Fibroblast of lung (primary cell): ENCODE measurements around the gene KIF16B. TPM values are rescaled to one million over a fixed set of nuclear protein-coding genes. Genes with fewer than 3 reads are reported as not detected.
A peak's percentile ranks its signal among the peaks of the same experiment; 100 is the strongest.
"Not testable (repeated sequence)": the region's sequence is repeated elsewhere in the genome, so short reads cannot be mapped to it uniquely, and the experiment has no call there.

Source experiments
- DNase-seq, 2 donors: peaks; one replicate each; pipeline versions ENCODE4 v3.0.0 to v3.0.0-alpha.2; 2010; ENCODE audit warnings: low read depth in 2 of 2
- H2AFZ ChIP-seq: 2 replicates; pipeline ENCODE4 v1.5.1; 2012; ENCODE audit warnings: low read length, control low read depth, inconsistent platforms
- H3K27ac ChIP-seq: 2 replicates; pipeline ENCODE4 v1.5.1; 2011; ENCODE audit warnings: low read length, control low read depth; ENCODE audit not compliant: insufficient read depth
- H3K27me3 ChIP-seq: 2 replicates; pipeline ENCODE4 v1.5.1; 2011; ENCODE audit warnings: mild to moderate bottlenecking, low read length; ENCODE audit not compliant: control insufficient read depth, insufficient read depth
- H3K36me3 ChIP-seq: 2 replicates; pipeline ENCODE4 v1.5.1; 2011; ENCODE audit warnings: low read length; ENCODE audit not compliant: control insufficient read depth, insufficient read depth
- H3K4me1 ChIP-seq: 2 replicates; pipeline ENCODE4 v1.5.1; 2011; ENCODE audit warnings: low read length; ENCODE audit not compliant: control insufficient read depth, insufficient read depth; ENCODE audit errors: extremely low read depth
- H3K4me2 ChIP-seq: 2 replicates; pipeline ENCODE4 v1.5.1; 2011; ENCODE audit warnings: low read length, control low read depth; ENCODE audit not compliant: insufficient read depth; ENCODE audit errors: extremely low read depth
- H3K4me3 ChIP-seq, 4 experiments: fragments of 200-600 bp in 1 of 4; sonication (generic) in 1 of 4; replicated peaks in 1 of 4; 2 replicates each; pipeline ENCODE4 v1.5.1; 2011 to 2016; ENCODE audit warnings: low read length in 4 of 4, low read depth in 3 of 4, mild to moderate bottlenecking in 3 of 4, control low read depth in 2 of 4, inconsistent platforms in 1 of 4, mixed read lengths in 1 of 4; ENCODE audit not compliant: insufficient read depth in 1 of 4; ENCODE audit errors: control extremely low read depth in 1 of 4
- H3K79me2 ChIP-seq: 2 replicates; pipeline ENCODE4 v1.5.1; 2012; ENCODE audit warnings: mild to moderate bottlenecking, low read length, inconsistent platforms; ENCODE audit not compliant: control insufficient read depth, insufficient read depth
- H3K9ac ChIP-seq: 2 replicates; pipeline ENCODE4 v1.5.1; 2011; ENCODE audit warnings: mild to moderate bottlenecking, low read length, control low read depth; ENCODE audit not compliant: insufficient read depth
- H3K9me3 ChIP-seq: 2 replicates; pipeline ENCODE4 v1.5.1; 2012; ENCODE audit warnings: low read depth, low read length; ENCODE audit not compliant: control insufficient read depth, insufficient read depth
- H4K20me1 ChIP-seq: 2 replicates; pipeline ENCODE4 v1.5.1; 2011; ENCODE audit warnings: low read length; ENCODE audit not compliant: control insufficient read depth, insufficient read depth; ENCODE audit errors: extremely low read depth
- EZH2 ChIP-seq: IDR thresholded peaks from 2 replicates; pipeline ENCODE4 v1.5.1; 2012; ENCODE audit warnings: low read length, control low read depth, mild to moderate bottlenecking; ENCODE audit errors: missing control alignments
- polyA plus RNA-seq, 2 donors: library from polyadenylated mRNA; depleted of rRNA in 1 of 2; stranded (reverse) in 1 of 2; unstranded in 1 of 2; fragments of >200 nt; gene quantifications; 2 replicates each; pipeline ENCODE4 v1.2.1, GENCODE V29; 2011 to 2012; ENCODE audit warnings: missing spikeins in 1 of 2
- total RNA-seq: library from RNA; depleted of rRNA; stranded (reverse); fragments of >200 nt; gene quantifications from 2 replicates; pipeline ENCODE4 v1.2.1, GENCODE V29; 2014
- TF ChIP-seq, protein P1 (sequence below), 2 donors: IDR thresholded peaks in 1 of 2; conservative IDR thresholded peaks in 1 of 2; 1 replicate in 1 of 2; 2 replicates in 1 of 2; pipeline ENCODE4 v1.5.1; 2011 to 2012; ENCODE audit warnings: low read length in 2 of 2, control low read depth in 1 of 2, inconsistent platforms in 1 of 2, low read depth in 1 of 2, mild to moderate bottlenecking in 1 of 2

The KIF16B gene
- total and polyA plus RNA-seq, 2 donors (not counting 1 experiment from before 2014, with no cell fraction given), result 7.7 to 17.3 TPM

DNA sequence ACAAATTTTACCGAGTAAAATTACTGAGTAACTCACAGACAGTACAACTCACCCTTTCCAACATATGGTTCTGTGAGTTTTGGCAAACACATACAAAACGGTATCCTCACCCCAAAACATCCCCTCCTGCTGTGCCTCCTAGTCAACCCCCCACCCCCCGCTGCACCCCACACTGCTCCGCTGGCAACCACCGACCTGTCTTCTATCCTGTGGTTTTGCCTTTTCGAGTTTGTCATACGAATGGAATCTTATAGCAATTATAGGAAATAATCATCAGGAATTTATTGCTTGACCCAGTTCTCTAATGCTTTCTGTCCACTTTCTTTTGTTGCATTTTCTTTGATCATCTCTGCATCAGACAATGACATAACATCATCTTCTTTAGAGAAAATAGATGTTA lies 312.3 kb downstream of the KIF16B start:
- TF ChIP-seq, protein P1, sequence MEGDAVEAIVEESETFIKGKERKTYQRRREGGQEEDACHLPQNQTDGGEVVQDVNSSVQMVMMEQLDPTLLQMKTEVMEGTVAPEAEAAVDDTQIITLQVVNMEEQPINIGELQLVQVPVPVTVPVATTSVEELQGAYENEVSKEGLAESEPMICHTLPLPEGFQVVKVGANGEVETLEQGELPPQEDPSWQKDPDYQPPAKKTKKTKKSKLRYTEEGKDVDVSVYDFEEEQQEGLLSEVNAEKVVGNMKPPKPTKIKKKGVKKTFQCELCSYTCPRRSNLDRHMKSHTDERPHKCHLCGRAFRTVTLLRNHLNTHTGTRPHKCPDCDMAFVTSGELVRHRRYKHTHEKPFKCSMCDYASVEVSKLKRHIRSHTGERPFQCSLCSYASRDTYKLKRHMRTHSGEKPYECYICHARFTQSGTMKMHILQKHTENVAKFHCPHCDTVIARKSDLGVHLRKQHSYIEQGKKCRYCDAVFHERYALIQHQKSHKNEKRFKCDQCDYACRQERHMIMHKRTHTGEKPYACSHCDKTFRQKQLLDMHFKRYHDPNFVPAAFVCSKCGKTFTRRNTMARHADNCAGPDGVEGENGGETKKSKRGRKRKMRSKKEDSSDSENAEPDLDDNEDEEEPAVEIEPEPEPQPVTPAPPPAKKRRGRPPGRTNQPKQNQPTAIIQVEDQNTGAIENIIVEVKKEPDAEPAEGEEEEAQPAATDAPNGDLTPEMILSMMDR (conservative IDR thresholded peaks at IDR 0.05 in 1 of 2, IDR thresholded peaks at IDR 0.05 in 1 of 2; ENCODE audit: low read depth in 1 of 2, low read length in 2 of 2), result no peak
- Histone ChIP-seq H3K4me3 (no peak overlapping the region), H2AFZ (no peak overlapping the region), H3K4me2 (no peak overlapping the region), H4K20me1 (no peaks in the 10 kb centered on the region), H3K36me3 (no peaks in the 10 kb centered on the region), H3K27ac (no peak overlapping the region), H3K4me1 (no peaks in the 10 kb centered on the region), H3K27me3 (no peaks in the 10 kb centered on the region), H3K9me3 (no peaks in the 10 kb centered on the region), H3K9ac (no peak overlapping the region), H3K79me2 (no peaks in the 10 kb centered on the region)
- peak in 1 of 2 donors; percentile 15 for DNase-seq

DNA sequence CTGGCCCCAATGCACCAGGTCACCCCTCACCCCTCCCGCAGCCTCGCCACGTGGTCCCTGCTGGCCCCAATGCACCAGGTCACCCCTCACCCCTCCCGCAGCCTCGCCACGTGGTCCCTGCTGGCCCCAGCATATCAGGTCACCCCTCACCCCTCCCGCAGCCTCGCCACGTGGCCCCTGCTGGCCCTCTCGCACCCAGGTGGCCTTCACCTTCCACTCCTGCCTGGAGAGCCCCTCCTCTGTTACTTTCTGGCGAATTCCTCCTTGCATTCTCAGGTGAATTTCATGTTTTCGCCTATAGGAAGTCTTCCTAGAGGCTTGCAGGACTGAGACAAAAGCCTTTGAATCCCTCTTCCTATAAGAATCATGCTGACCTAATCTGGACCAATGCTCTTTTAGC lies 313.1 kb downstream of the KIF16B start:
- H2AFZ ChIP-seq, DNase-seq: not testable (repeated sequence)

DNA sequence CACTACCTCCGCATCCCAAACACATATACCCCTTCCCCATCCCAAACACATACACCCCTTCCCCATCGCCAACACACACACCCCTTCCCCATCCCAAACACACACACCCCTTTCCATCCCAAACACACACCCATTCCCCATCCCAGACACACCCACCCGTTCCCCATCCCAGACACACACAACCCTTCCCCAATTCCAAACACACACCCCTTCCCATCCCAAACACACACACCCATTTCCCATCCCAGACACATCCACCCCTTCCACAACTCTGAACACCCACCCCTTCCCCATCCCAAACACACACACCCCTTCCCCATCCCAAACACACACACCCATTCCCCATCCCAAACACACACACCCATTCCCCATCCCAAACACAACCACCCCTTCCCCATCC lies 314.5 kb downstream of the KIF16B start:
- no peak for TF ChIP-seq EZH2
- TF ChIP-seq, protein P1 (conservative IDR thresholded peaks at IDR 0.05 in 1 of 2, IDR thresholded peaks at IDR 0.05 in 1 of 2; ENCODE audit: low read depth in 1 of 2, low read length in 2 of 2), result no peak
- Histone ChIP-seq H3K36me3 (no peaks in the 10 kb centered on the region), H3K27ac (no peak overlapping the region), H3K4me2 (no peak overlapping the region), H3K79me2 (no peaks in the 10 kb centered on the region), H3K9me3 (no peaks in the 10 kb centered on the region), H3K4me3 (no peak overlapping the region), H3K4me1 (no peaks in the 10 kb centered on the region), H3K9ac (no peak overlapping the region), H4K20me1 (no peaks in the 10 kb centered on the region), H2AFZ (no peak overlapping the region), H3K27me3 (no peaks in the 10 kb centered on the region)
- no peak for DNase-seq

More for the DNA sequence above, 313.1 kb downstream of the KIF16B start:
- not testable (repeated sequence) for H4K20me1 ChIP-seq, H3K4me1 ChIP-seq, H3K9ac ChIP-seq, H3K27me3 ChIP-seq, H3K79me2 ChIP-seq, H3K4me3 ChIP-seq, H3K9me3 ChIP-seq, H3K36me3 ChIP-seq, H3K4me2 ChIP-seq, H3K27ac ChIP-seq
